SH-SY5Y (cell line): ENCODE results near the gene C4BPA.

Experiments used
- GATA2 ChIP-seq: IDR thresholded peaks from 2 replicates; pipeline ENCODE4 v1.6.1; 2011; ENCODE audit warnings: mild to moderate bottlenecking, low read depth, low read length
- GATA3 ChIP-seq: IDR thresholded peaks from 2 replicates; pipeline ENCODE4 v1.6.1; 2011; ENCODE audit warnings: low read depth, mild to moderate bottlenecking, low read length, moderate library complexity

GRCh38 chr1:207084232-207084631, 19.8 kb upstream of the C4BPA start:
- TF ChIP-seq GATA3 (no peak), GATA2 (no peak)
